Measurements from ENCODE around the gene CD6. TPM values are rescaled to one million over a fixed set of nuclear protein-coding genes. Genes with fewer than 3 reads are reported as not detected.

CD6 gene
- total and polyA plus RNA-seq, 10 of the 15 experiments (the other 5 are each of a cell fraction or from before 2014, with no cell fraction given), result 0.37 to 17.6 (median 6.2) TPM

DNA sequence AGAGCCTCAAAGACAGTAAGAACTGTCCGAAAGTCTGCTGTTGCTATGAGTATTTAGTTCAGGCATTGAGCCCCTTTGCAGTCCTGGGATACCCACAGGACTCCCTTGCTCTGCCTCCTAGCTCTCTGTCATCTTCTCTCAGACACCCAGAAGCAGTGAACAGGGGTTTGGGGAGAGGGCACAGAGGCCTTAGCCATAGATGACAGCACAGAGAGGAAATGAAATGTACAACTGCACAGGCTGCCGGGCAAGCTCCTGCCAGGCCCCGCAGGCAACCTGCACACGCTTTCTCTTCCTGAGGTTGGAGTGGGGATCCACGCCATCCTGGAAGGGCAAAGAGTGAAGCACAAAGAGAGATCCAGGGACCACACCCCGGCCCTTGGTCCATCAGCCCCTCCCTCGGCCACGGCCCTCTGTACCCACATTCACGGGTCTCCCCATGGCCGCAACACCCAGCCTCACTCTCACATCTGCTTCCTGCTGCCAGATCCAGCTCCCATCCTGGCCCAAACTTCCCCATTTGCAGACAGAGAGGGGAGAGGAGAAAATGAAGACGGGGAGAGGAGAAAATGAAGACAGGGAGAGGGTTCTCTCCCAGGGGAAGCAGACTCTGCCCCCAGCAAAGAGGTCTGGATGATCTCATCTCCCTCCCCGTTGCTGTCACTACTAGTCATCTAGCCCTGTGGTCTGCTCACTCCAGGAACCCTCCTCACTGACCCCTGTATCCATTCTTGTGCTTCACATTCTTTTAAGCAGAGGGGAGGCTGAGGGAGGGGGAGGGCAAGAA lies 40.7 kb downstream of the CD6 start:
- H3K79me2 ChIP-seq (ENCODE audit: control insufficient read depth, insufficient read depth, low read length), result no peaks in the 10 kb centered on the region
- peak; percentile 49 for ATAC-seq
- no peaks in the 10 kb centered on the region for H3K27me3 ChIP-seq (replicated peaks in 1 of 2; ENCODE audit: control insufficient read depth in 2 of 2, insufficient read depth in 2 of 2, low read length in 1 of 2)
- FAIRE-seq, result no peak
- peaks cover 10% of the 10 kb centered on the region for H3K4me1 ChIP-seq (ENCODE audit: control insufficient read depth, insufficient read depth, low read length)
- no peaks in the 10 kb centered on the region for H3K9me3 ChIP-seq (replicated peaks; ENCODE audit: control insufficient read depth, insufficient read depth, low read length)
- no peak overlapping the region for H3K4me2 ChIP-seq (ENCODE audit: control insufficient read depth, insufficient read depth)
- no peaks in the 10 kb centered on the region for H4K20me1 ChIP-seq (ENCODE audit: control insufficient read depth, insufficient read depth)
- ChIA-PET POLR2A (no interaction called here), RAD21 (ENCODE audit: unreplicated experiment) (interaction anchor here (0.9 kb wide), 1 partner anchor 42 kb away, joined by 3 read pairs; no protein-coding TSS in a partner anchor), SMC1A (ENCODE audit: uncharacterized antibody, unreplicated experiment) (interaction anchor here (0.6 to 1.2 kb wide), 2 partner anchors 13 to 127 kb away, joined by 3 read pairs; no protein-coding TSS in a partner anchor), CTCF (interaction anchor here (0.9 to 1.0 kb wide), 2 partner anchors 11 to 54 kb away, joined by 3 read pairs; no protein-coding TSS in a partner anchor)
- H3K9ac ChIP-seq (ENCODE audit: control insufficient read depth, insufficient read depth, low read length), result no peak overlapping the region
- TF ChIP-seq SUZ12 (IDR thresholded peaks at IDR 0.05; ENCODE audit: unreplicated experiment) (no peak), PAX5 (IDR thresholded peaks at IDR 0.05; ENCODE audit: borderline replicate concordance, low read depth, low read length) (no peak), RFX5 (IDR thresholded peaks at IDR 0.05; ENCODE audit: low read depth, low read length) (no peak)
- intact Hi-C loops (cut with micrococcal nuclease; ENCODE audit: unreplicated experiment) (no loop called here), in situ Hi-C loops (cut with MboI) (no loop called here)
- DNase-seq (ENCODE audit: low read depth, low spot score), result no peak
- no peak overlapping the region for H3K4me3 ChIP-seq
- BruUV-seq (replicated peaks), result no TSS peak
- H3K27ac ChIP-seq (ENCODE audit: control insufficient read depth, insufficient read depth), result no peak overlapping the region
- H2AFZ ChIP-seq (ENCODE audit: control insufficient read depth, low read depth, low read length), result no peak overlapping the region
- 37% methylated on average over 12 of the region's 12 CpGs for WGBS (ENCODE audit: insufficient coverage, insufficient replicate concordance, low lambda C conversion rate, missing lambda C conversion rate)
- H3K36me3 ChIP-seq (ENCODE audit: control insufficient read depth in 2 of 2, insufficient read depth in 2 of 2, low read length in 1 of 2), result no peaks in the 10 kb centered on the region

DNA sequence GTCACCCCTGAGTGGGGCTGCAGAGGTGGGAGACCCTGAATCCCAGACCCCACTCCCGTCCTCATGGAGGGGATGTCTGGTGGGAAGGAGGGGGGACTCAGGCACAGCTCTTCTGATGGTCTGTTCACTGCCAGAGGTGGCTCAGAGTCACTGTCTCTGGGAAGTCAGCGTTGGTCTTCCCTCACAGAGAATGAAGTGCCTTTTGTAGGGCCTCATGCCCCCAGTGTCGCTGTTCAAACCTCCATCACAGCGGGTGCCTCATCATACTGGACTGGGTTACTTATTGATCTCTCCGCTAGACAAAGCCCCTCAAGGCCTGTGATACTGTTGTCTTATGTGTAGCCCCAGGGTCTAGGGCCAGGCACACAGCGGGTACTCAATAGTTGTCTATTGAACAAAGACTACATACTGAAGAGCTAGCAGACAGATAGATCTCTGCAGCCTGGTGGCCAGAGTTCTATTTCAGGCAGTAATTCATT lies 41.3 kb downstream of the CD6 start:
- BruUV-seq (replicated peaks), result no TSS peak
- ATAC-seq (no peak), FAIRE-seq (no peak), DNase-seq (ENCODE audit: low read depth, low spot score) (no peak)
- Histone ChIP-seq H3K9ac (ENCODE audit: control insufficient read depth, insufficient read depth, low read length) (no peak overlapping the region), H4K20me1 (ENCODE audit: control insufficient read depth, insufficient read depth) (no peaks in the 10 kb centered on the region), H2AFZ (ENCODE audit: control insufficient read depth, low read depth, low read length) (no peak overlapping the region), H3K4me2 (ENCODE audit: control insufficient read depth, insufficient read depth) (no peak overlapping the region), H3K4me3 (no peak overlapping the region), H3K9me3 (replicated peaks; ENCODE audit: control insufficient read depth, insufficient read depth, low read length) (no peaks in the 10 kb centered on the region), H3K79me2 (ENCODE audit: control insufficient read depth, insufficient read depth, low read length) (no peaks in the 10 kb centered on the region), H3K27me3 (replicated peaks in 1 of 2; ENCODE audit: control insufficient read depth in 2 of 2, insufficient read depth in 2 of 2, low read length in 1 of 2) (no peaks in the 10 kb centered on the region), H3K36me3 (ENCODE audit: control insufficient read depth in 2 of 2, insufficient read depth in 2 of 2, low read length in 1 of 2) (no peaks in the 10 kb centered on the region), H3K27ac (ENCODE audit: control insufficient read depth, insufficient read depth) (no peak overlapping the region), H3K4me1 (ENCODE audit: control insufficient read depth, insufficient read depth, low read length) (peaks cover 10% of the 10 kb centered on the region)
- SMC1A ChIA-PET (ENCODE audit: uncharacterized antibody, unreplicated experiment), result no interaction called here
- intact Hi-C loops (cut with micrococcal nuclease; ENCODE audit: unreplicated experiment) (no loop called here), in situ Hi-C loops (cut with MboI) (no loop called here)
- WGBS (ENCODE audit: insufficient coverage, insufficient replicate concordance, low lambda C conversion rate, missing lambda C conversion rate), result 71% methylated on average over 6 of the region's 6 CpGs
- CTCF ChIA-PET, result no interaction called here
- POLR2A ChIA-PET, result no interaction called here
- RAD21 ChIA-PET (ENCODE audit: unreplicated experiment), result no interaction called here
- TF ChIP-seq, protein P1, sequence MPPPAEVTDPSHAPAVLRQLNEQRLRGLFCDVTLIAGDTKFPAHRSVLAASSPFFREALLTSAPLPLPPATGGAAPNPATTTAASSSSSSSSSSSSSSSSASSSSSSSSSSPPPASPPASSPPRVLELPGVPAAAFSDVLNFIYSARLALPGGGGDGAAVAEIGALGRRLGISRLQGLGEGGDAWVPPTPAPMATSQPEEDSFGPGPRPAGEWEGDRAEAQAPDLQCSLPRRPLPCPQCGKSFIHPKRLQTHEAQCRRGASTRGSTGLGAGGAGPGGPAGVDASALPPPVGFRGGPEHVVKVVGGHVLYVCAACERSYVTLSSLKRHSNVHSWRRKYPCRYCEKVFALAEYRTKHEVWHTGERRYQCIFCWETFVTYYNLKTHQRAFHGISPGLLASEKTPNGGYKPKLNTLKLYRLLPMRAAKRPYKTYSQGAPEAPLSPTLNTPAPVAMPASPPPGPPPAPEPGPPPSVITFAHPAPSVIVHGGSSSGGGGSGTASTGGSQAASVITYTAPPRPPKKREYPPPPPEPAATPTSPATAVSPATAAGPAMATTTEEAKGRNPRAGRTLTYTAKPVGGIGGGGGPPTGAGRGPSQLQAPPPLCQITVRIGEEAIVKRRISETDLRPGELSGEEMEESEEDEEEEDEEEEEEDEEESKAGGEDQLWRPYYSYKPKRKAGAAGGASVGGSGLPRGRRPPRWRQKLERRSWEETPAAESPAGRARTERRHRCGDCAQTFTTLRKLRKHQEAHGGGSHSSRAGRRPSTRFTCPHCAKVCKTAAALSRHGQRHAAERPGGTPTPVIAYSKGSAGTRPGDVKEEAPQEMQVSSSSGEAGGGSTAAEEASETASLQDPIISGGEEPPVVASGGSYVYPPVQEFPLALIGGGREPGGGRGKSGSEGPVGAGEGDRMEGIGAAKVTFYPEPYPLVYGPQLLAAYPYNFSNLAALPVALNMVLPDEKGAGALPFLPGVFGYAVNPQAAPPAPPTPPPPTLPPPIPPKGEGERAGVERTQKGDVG (CRISPR knock-in tag; IDR thresholded peaks at IDR 0.05), result no peak
- TF ChIP-seq ZNF217 (IDR thresholded peaks at IDR 0.05) (no peak), IKZF2 (IDR thresholded peaks at IDR 0.05) (no peak)
- TF ChIP-seq, protein P2, sequence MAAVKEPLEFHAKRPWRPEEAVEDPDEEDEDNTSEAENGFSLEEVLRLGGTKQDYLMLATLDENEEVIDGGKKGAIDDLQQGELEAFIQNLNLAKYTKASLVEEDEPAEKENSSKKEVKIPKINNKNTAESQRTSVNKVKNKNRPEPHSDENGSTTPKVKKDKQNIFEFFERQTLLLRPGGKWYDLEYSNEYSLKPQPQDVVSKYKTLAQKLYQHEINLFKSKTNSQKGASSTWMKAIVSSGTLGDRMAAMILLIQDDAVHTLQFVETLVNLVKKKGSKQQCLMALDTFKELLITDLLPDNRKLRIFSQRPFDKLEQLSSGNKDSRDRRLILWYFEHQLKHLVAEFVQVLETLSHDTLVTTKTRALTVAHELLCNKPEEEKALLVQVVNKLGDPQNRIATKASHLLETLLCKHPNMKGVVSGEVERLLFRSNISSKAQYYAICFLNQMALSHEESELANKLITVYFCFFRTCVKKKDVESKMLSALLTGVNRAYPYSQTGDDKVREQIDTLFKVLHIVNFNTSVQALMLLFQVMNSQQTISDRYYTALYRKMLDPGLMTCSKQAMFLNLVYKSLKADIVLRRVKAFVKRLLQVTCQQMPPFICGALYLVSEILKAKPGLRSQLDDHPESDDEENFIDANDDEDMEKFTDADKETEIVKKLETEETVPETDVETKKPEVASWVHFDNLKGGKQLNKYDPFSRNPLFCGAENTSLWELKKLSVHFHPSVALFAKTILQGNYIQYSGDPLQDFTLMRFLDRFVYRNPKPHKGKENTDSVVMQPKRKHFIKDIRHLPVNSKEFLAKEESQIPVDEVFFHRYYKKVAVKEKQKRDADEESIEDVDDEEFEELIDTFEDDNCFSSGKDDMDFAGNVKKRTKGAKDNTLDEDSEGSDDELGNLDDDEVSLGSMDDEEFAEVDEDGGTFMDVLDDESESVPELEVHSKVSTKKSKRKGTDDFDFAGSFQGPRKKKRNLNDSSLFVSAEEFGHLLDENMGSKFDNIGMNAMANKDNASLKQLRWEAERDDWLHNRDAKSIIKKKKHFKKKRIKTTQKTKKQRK (IDR thresholded peaks at IDR 0.05; ENCODE audit: low read depth, low read length), result no peak
- TF ChIP-seq, protein P3, sequence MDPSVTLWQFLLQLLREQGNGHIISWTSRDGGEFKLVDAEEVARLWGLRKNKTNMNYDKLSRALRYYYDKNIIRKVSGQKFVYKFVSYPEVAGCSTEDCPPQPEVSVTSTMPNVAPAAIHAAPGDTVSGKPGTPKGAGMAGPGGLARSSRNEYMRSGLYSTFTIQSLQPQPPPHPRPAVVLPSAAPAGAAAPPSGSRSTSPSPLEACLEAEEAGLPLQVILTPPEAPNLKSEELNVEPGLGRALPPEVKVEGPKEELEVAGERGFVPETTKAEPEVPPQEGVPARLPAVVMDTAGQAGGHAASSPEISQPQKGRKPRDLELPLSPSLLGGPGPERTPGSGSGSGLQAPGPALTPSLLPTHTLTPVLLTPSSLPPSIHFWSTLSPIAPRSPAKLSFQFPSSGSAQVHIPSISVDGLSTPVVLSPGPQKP (IDR thresholded peaks at IDR 0.05; ENCODE audit: low read depth, low read length), result no peak
